ENCODE data around the gene ZBTB7C.

GRCh38 chr18:48249854-48250253 lies 159.3 kb downstream of the ZBTB7C start:
- no peak for TF ChIP-seq EZH2phosphoT487 (conservative IDR thresholded peaks at IDR 0.05; ENCODE audit: low read length)
- TF ChIP-seq CTCF (IDR thresholded peaks at IDR 0.05; ENCODE audit: insufficient read depth, low read length, poor library complexity, severe bottlenecking): no peak

Measured in SU-DHL-6 (cell line).